Naive thymus-derived CD8-positive, alpha-beta T cell (primary cell): ENCODE measurements around the gene RTL10. TPM values are rescaled to one million over a fixed set of nuclear protein-coding genes. Genes with fewer than 3 reads are reported as not detected.

ENCODE experiments used
- ATAC-seq, 2 donors: fragments of 150-1000 bp; cut with Tn5 transposase in 1 of 2; sonication (Bioruptor Pico), chemical (Tn5 transposase) in 1 of 2; 1 replicate in 1 of 2; 2 replicates in 1 of 2; pipeline ENCODE4 v1.10.0; 2021; ENCODE audit warnings: mild to moderate bottlenecking in 2 of 2, moderate library complexity in 2 of 2
- POLR2A ChIA-PET: fragments of 350-600 bp; sonication (Branson Sonifier 250); formaldehyde crosslinking; loops from one replicate; lab custom pipeline; 2021; ENCODE audit warnings: antibody characterized with exemption; lab: Charles Lee
- DNase-seq, 10 donors: peaks; one replicate each; pipeline versions ENCODE4 v3.0.0 to v3.0.0-alpha.2; 2020 to 2022
- H3K27ac Mint-ChIP-seq, 10 donors: one replicate each; pipeline ENCODE4 v1.8.0; 2020 to 2022; ENCODE audit warnings: mild to moderate bottlenecking in 10 of 10, mixed read lengths in 10 of 10, moderate library complexity in 4 of 10, inconsistent platforms in 1 of 10
- H3K27me3 Mint-ChIP-seq, 5 donors: one replicate each; pipeline ENCODE4 v1.8.0; 2021 to 2022; ENCODE audit warnings: mixed read lengths in 5 of 5
- H3K36me3 Mint-ChIP-seq, 3 donors: one replicate each; pipeline ENCODE4 v1.8.0; 2020 to 2022; ENCODE audit warnings: mixed read lengths in 3 of 3, mild to moderate bottlenecking in 2 of 3, inconsistent platforms in 1 of 3
- H3K4me1 Mint-ChIP-seq, 4 donors: one replicate each; pipeline ENCODE4 v1.8.0; 2021 to 2022; ENCODE audit warnings: mixed read lengths in 4 of 4
- H3K4me3 Mint-ChIP-seq, 10 donors: one replicate each; pipeline ENCODE4 v1.8.0; 2020 to 2022; ENCODE audit warnings: mild to moderate bottlenecking in 10 of 10, mixed read lengths in 10 of 10, moderate library complexity in 6 of 10, inconsistent platforms in 1 of 10
- H3K9me3 Mint-ChIP-seq, 9 donors: one replicate each; pipeline ENCODE4 v1.8.0; 2020 to 2022; ENCODE audit warnings: mixed read lengths in 9 of 9, mild to moderate bottlenecking in 3 of 9, inconsistent platforms in 1 of 9, moderate library complexity in 1 of 9
- polyA plus RNA-seq, 3 donors: library from polyadenylated mRNA; unstranded; fragments of 300-500 nt; fragmentation: Illumina TruSeq; gene quantifications; one replicate each; pipeline ENCODE4 v1.2.3, GENCODE V29; 2021
- total RNA-seq, 8 experiments: library from RNA in 2 of 8; stranded (reverse) in 2 of 8; gene quantifications; one replicate each; pipeline ENCODE4 v1.2.3 and lab custom pipeline; 2021 to 2026

Gene RTL10
- total and polyA plus RNA-seq, 5 experiments from 2014 or later: 7.0 to 33.0 (median 14.3) TPM

- no peaks in the 10 kb centered on the region for H3K9me3 Mint-ChIP-seq
- peaks cover 0 to 28% (median 0%) of the 10 kb centered on the region in 3 donors for H3K36me3 Mint-ChIP-seq
- DNase-seq (no peak), ATAC-seq (no peak)
- H3K4me1 Mint-ChIP-seq: peaks cover 27 to 70% (median 60%) of the 10 kb centered on the region in 4 donors
- no peaks in the 10 kb centered on the region for H3K27me3 Mint-ChIP-seq
- peak overlapping the region; percentile 72 to 99 (median 95) for H3K27ac Mint-ChIP-seq
- peak overlapping the region; percentile 92 to 99 (median 96) for H3K4me3 Mint-ChIP-seq
- POLR2A ChIA-PET: interaction anchor here (1.4 to 7.5 kb wide), 4 partner anchors 8 to 264 kb away, joined by 3 to 120 read pairs (median 14); partner anchors contain the start of gene TRMT2A
These were observed 1.4 kb downstream of the RTL10 start for GRCh38 chr22:19853058-19853878.

DNA sequence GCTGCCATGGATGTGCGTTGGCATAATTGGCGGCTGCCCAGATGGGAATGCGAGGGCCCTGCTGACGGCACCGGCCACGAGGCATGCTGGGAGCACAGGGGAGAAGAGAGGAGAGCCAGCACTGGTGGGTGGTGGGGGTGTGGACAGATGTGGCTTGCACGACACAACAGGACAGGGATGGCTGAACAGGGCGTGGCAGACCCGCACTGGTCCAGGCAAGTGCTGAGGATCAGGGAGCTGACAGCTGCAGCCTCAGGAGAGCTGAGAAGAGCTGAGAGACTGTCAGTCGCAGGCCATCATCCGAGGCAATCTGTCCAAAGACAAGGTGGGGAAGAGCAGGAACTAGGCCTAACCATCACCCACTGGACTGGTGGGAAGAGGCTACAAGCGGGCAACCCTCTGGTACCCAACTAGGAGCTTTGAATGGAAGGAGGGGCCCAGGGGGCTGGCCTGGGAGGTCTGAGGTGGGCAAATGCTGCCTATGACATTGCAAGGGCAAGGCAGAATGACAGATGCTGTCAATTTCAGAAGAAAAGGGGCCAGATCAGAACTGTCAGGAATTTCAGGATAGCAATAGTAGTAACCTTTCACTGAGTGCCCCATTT, 2.4 kb downstream of the RTL10 start:
- Mint-ChIP-seq H3K27me3 (no peaks in the 10 kb centered on the region), H3K4me3 (peak overlapping the region; percentile 92 to 99 (median 96)), H3K36me3 (peaks cover 0 to 32% (median 2%) of the 10 kb centered on the region in 3 donors), H3K9me3 (no peaks in the 10 kb centered on the region), H3K27ac (peak overlapping the region in 9 of 10 donors; percentile 44 to 99 (median 95)), H3K4me1 (peaks cover 29 to 68% (median 53%) of the 10 kb centered on the region in 4 donors)
- DNase-seq (no peak), ATAC-seq (no peak)
- POLR2A ChIA-PET: interaction anchor here (0.7 to 7.5 kb wide), 2 partner anchors 40 to 69 kb away, joined by 3 to 120 read pairs; no protein-coding TSS in a partner anchor

DNA sequence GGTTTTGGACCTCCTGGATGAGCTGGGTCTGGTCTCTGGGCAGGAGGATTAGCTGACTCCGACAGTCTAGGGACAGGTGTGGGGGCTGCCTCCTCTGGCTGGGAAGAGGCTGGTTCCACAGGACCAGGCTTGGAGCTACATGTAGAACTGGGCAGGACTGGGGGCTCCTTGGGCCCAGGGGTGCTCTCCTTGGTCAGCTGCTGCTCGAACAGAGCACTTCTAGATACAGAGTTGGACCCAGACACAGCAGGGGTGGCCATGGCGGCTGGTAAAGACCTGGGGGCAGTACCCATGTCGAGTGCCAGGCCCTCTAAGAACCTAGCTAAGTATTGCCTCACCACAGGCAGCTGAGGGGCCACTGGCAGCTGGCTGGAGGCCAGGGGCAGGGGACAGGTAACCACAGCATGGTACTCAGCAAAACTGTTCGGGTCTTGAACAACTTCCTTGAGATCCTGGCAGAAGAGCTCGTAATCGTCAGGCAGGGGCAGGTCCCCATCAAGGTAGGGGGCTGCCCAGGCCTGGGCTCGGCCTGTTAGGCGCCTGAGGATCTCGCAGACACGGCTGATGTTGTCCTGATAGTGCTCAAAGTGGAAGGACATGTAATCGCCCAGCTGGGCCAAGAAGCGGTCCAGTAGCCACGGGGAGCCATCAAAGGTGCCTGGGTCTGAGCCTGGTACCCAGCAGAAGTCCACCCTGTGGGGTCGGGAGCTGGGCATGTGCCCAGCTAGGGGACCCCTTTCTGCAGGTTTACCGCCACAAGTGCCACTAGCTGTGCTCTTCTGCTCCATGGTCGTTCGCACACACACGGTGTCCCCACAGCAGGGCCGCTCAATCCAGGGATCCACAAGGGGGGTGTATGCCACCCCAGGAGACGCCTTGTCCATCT, 3.1 kb downstream of the RTL10 start:
- DNase-seq (no peak), ATAC-seq (no peak)
- Mint-ChIP-seq H3K27me3 (no peaks in the 10 kb centered on the region), H3K4me1 (peaks cover 29 to 63% (median 46%) of the 10 kb centered on the region in 4 donors), H3K9me3 (no peaks in the 10 kb centered on the region), H3K4me3 (peak overlapping the region in 7 of 10 donors; percentile 14 to 99 (median 95)), H3K27ac (peak overlapping the region in 6 of 10 donors; percentile 19 to 95 (median 56)), H3K36me3 (peaks cover 0 to 32% (median 3%) of the 10 kb centered on the region in 3 donors)
- POLR2A ChIA-PET: interaction anchor here (0.7 to 7.5 kb wide), 2 partner anchors 40 to 68 kb away, joined by 3 to 120 read pairs; no protein-coding TSS in a partner anchor

DNA sequence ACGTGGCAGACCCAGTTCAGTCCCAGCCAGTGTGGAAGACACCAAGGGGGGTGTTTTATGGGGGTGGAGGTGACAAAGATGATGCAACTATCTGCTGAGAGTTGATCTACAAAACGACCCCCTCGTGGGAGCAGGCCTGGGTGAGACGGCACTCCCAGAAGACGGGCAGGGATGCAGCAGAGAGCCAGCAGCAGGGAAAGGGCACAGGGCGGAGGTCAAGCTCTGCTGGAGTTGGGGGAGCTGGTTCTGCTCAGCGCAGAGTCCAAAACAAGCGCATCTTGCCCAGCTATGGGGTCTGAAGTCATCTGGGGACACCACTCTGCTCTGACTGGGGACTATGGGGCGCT, 3.9 kb downstream of the RTL10 start:
- no peaks in the 10 kb centered on the region for H3K27me3 Mint-ChIP-seq
- H3K9me3 Mint-ChIP-seq: no peaks in the 10 kb centered on the region
- ATAC-seq (no peak), DNase-seq (no peak)
- H3K4me3 Mint-ChIP-seq: peak overlapping the region in 1 of 10 donors; percentile 56
- POLR2A ChIA-PET: interaction anchor here (7.5 kb wide), 1 partner anchor 41 kb away, joined by 120 read pairs; no protein-coding TSS in a partner anchor
- H3K4me1 Mint-ChIP-seq: peaks cover 31 to 63% (median 48%) of the 10 kb centered on the region in 4 donors
- H3K27ac Mint-ChIP-seq: peak overlapping the region in 6 of 10 donors; percentile 19 to 70 (median 54)
- peaks cover 0 to 32% (median 3%) of the 10 kb centered on the region in 3 donors for H3K36me3 Mint-ChIP-seq

- ATAC-seq: no peak
- H3K36me3 Mint-ChIP-seq: peaks cover 0 to 32% (median 3%) of the 10 kb centered on the region in 3 donors
- no peaks in the 10 kb centered on the region for H3K27me3 Mint-ChIP-seq
- no peaks in the 10 kb centered on the region for H3K9me3 Mint-ChIP-seq
- peak overlapping the region in 8 of 10 donors; percentile 6 to 70 (median 48) for H3K27ac Mint-ChIP-seq
- DNase-seq: no peak
- peak overlapping the region in 1 of 10 donors; percentile 56 for H3K4me3 Mint-ChIP-seq
- peaks cover 35 to 65% (median 51%) of the 10 kb centered on the region in 4 donors for H3K4me1 Mint-ChIP-seq
- POLR2A ChIA-PET: interaction anchor here (0.8 to 7.5 kb wide), 2 partner anchors 19 to 42 kb away, joined by 3 to 120 read pairs; no protein-coding TSS in a partner anchor
These were observed 4.6 kb downstream of the RTL10 start for GRCh38 chr22:19849835-19850762.

GRCh38 chr22:19848298-19849224, 6.1 kb downstream of the RTL10 start:
- POLR2A ChIA-PET: interaction anchor here (0.6 to 0.8 kb wide), 3 partner anchors 17 to 729 kb away, joined by 3 to 4 read pairs (median 4); no protein-coding TSS in a partner anchor
- Mint-ChIP-seq H3K36me3 (peaks cover 0 to 31% (median 3%) of the 10 kb centered on the region in 3 donors), H3K9me3 (no peaks in the 10 kb centered on the region), H3K4me3 (no peak overlapping the region), H3K27ac (peak overlapping the region in 6 of 10 donors; percentile 4 to 77 (median 59)), H3K27me3 (no peaks in the 10 kb centered on the region), H3K4me1 (peaks cover 40 to 74% (median 58%) of the 10 kb centered on the region in 4 donors)
- no peak for DNase-seq
- no peak for ATAC-seq

GRCh38 chr22:19847345-19847632, 7.4 kb downstream of the RTL10 start:
- POLR2A ChIA-PET: interaction anchor here (1.3 kb wide), 1 partner anchor 39 kb away, joined by 3 read pairs; no protein-coding TSS in a partner anchor
- no peak for ATAC-seq
- H3K36me3 Mint-ChIP-seq: peaks cover 0 to 28% (median 3%) of the 10 kb centered on the region in 3 donors
- no peaks in the 10 kb centered on the region for H3K9me3 Mint-ChIP-seq
- no peak overlapping the region for H3K4me3 Mint-ChIP-seq
- H3K27me3 Mint-ChIP-seq: no peaks in the 10 kb centered on the region
- no peak for DNase-seq
- peak overlapping the region in 1 of 10 donors; percentile 44 for H3K27ac Mint-ChIP-seq
- peaks cover 29 to 61% (median 46%) of the 10 kb centered on the region in 4 donors for H3K4me1 Mint-ChIP-seq

GRCh38 chr22:19846620-19847344, 7.9 kb downstream of the RTL10 start:
- Mint-ChIP-seq H3K36me3 (peaks cover 0 to 24% (median 3%) of the 10 kb centered on the region in 3 donors), H3K27me3 (no peaks in the 10 kb centered on the region), H3K9me3 (no peaks in the 10 kb centered on the region), H3K4me3 (no peak overlapping the region), H3K27ac (peak overlapping the region in 3 of 10 donors; percentile 20 to 73 (median 56)), H3K4me1 (peaks cover 25 to 56% (median 44%) of the 10 kb centered on the region in 4 donors)
- no peak for DNase-seq
- POLR2A ChIA-PET: interaction anchor here (1.3 kb wide), 1 partner anchor 40 kb away, joined by 3 read pairs; no protein-coding TSS in a partner anchor
- no peak for ATAC-seq

GRCh38 chr22:19845054-19845722, 9.5 kb downstream of the RTL10 start:
- POLR2A ChIA-PET: interaction anchor here (1.1 to 2.9 kb wide), 4 partner anchors 10 to 47 kb away, joined by 3 to 24 read pairs (median 4); partner anchors contain the start of genes GNB1L and RTL10
- Mint-ChIP-seq H3K9me3 (no peaks in the 10 kb centered on the region), H3K27me3 (no peaks in the 10 kb centered on the region), H3K4me1 (peaks cover 25 to 50% (median 39%) of the 10 kb centered on the region in 4 donors), H3K4me3 (peak overlapping the region in 9 of 10 donors; percentile 63 to 83 (median 76)), H3K36me3 (peaks cover 0 to 17% (median 3%) of the 10 kb centered on the region in 3 donors), H3K27ac (peak overlapping the region; percentile 71 to 94 (median 92))
- DNase-seq (no peak), ATAC-seq (peak; percentile 60 to 71)
